Left renal pelvis (tissue), 4 donors: ENCODE measurements around the gene ZNF248. TPM values are rescaled to one million over a fixed set of nuclear protein-coding genes. Genes with fewer than 3 reads are reported as not detected.
"Not testable (repeated sequence)": the region's sequence is repeated elsewhere in the genome, so short reads cannot be mapped to it uniquely, and the experiment has no call there.

Source experiments
- DNase-seq, 4 donors: peaks; one replicate each; pipeline ENCODE4 v3.0.0-alpha.2; 2013; ENCODE audit warnings: low read depth in 4 of 4, low spot score in 3 of 4
- polyA plus RNA-seq, 4 donors: library from polyadenylated mRNA; unstranded; fragments of 120-200 nt; gene quantifications; one replicate each; pipeline ENCODE4 v1.2.1, GENCODE V29; 2013; ENCODE audit not compliant: insufficient read length in 4 of 4

ZNF248 gene
- polyA plus RNA-seq, 4 donors: 28.2 to 39.3 (median 35.0) TPM

- DNase-seq: no peak
These were observed 105.0 kb downstream of the ZNF248 start for GRCh38 chr10:37752334-37752875.

GRCh38 chr10:37748170-37748569, 109.2 kb downstream of the ZNF248 start:
- no peak for DNase-seq

- DNase-seq: no peak
These were observed 110.3 kb downstream of the ZNF248 start for GRCh38 chr10:37747081-37747480.

- no peak for DNase-seq
These were observed 115.6 kb downstream of the ZNF248 start for GRCh38 chr10:37741831-37742230.

- no peak for DNase-seq
These were observed 118.2 kb downstream of the ZNF248 start for GRCh38 chr10:37739181-37739580.

- DNase-seq: not testable (repeated sequence)
These were observed 119.2 kb downstream of the ZNF248 start for GRCh38 chr10:37738241-37738640.

GRCh38 chr10:37737336-37737735, 120.1 kb downstream of the ZNF248 start:
- no peak for DNase-seq

GRCh38 chr10:37736120-37736519, 121.3 kb downstream of the ZNF248 start:
- no peak for DNase-seq

- no peak for DNase-seq
These were observed 122.4 kb downstream of the ZNF248 start for GRCh38 chr10:37734971-37735370.

Other genes with a start within 250 kb of the ZNF248 start
- gene ZNF25, start 119.0 kb upstream of the ZNF248 start, polyA plus RNA-seq: 10 to 100 TPM; 13.3 to 22.8 (median 16.8) TPM
- gene ZNF33A, start 153.1 kb upstream of the ZNF248 start, polyA plus RNA-seq: 10 to 100 TPM; 37.6 to 51.0 (median 47.3) TPM
- gene ZNF37A, start 236.7 kb upstream of the ZNF248 start, polyA plus RNA-seq: 10 to 100 TPM; 18.8 to 20.9 (median 20.3) TPM